CD4-positive, alpha-beta T cell (primary cell): ENCODE results near the gene ZRANB3. TPM values are rescaled to one million over a fixed set of nuclear protein-coding genes. Genes with fewer than 3 reads are reported as not detected.
"Not testable (repeated sequence)": the region's sequence is repeated elsewhere in the genome, so short reads cannot be mapped to it uniquely, and the experiment has no call there.

ENCODE experiments used
- ATAC-seq: fragments of 200-7000 bp; cut with Tn5 transposase; one replicate; pipeline ENCODE4 v1.10.0; 2022; ENCODE audit warnings: mild to moderate bottlenecking; ENCODE audit not compliant: poor library complexity
- CTCF ChIA-PET: fragments of 350-600 bp; sonication (Branson Sonifier 250); formaldehyde crosslinking; loops from one replicate; lab custom pipeline; 2021; ENCODE audit warnings: antibody characterized with exemption, inconsistent platforms; lab: Charles Lee
- POLR2A ChIA-PET: fragments of 350-600 bp; sonication (Branson Sonifier 250); formaldehyde crosslinking; loops from one replicate; lab custom pipeline; 2021; ENCODE audit warnings: antibody characterized with exemption, inconsistent platforms; lab: Charles Lee
- DNase-seq, 14 experiments: peaks; one replicate each; pipeline ENCODE4 v3.0.0-alpha.2; 2013 to 2020; ENCODE audit warnings: mixed read lengths in 2 of 14
- H3K27ac ChIP-seq, 2 donors: one replicate each; pipeline versions ENCODE4 v1.5.1 to v1.7.0; 2013; ENCODE audit warnings: low read length in 2 of 2, low read depth in 1 of 2, mild to moderate bottlenecking in 1 of 2
- H3K27me3 ChIP-seq, 2 experiments: 1 replicate in 1 of 2; 2 replicates in 1 of 2; pipeline versions ENCODE4 v1.6.1 to v1.7.0; 2013; ENCODE audit warnings: low read length in 2 of 2, control low read depth in 1 of 2, mild to moderate bottlenecking in 1 of 2, moderate library complexity in 1 of 2; ENCODE audit not compliant: insufficient read depth in 2 of 2, control insufficient read depth in 1 of 2
- H3K36me3 ChIP-seq: one replicate; pipeline ENCODE4 v1.6.1; 2013; ENCODE audit warnings: low read length, control low read depth; ENCODE audit not compliant: insufficient read depth
- H3K4me1 ChIP-seq: one replicate; pipeline ENCODE4 v1.6.1; 2013; ENCODE audit warnings: low read length, control low read depth; ENCODE audit not compliant: insufficient read depth
- H3K4me3 ChIP-seq: one replicate; pipeline ENCODE4 v1.5.1; 2013; ENCODE audit warnings: mild to moderate bottlenecking, low read length, moderate library complexity
- H3K9me3 ChIP-seq, 2 experiments: 1 replicate in 1 of 2; 2 replicates in 1 of 2; pipeline versions ENCODE4 v1.6.1 to v1.7.0; 2013; ENCODE audit warnings: low read length in 2 of 2, mild to moderate bottlenecking in 2 of 2, control low read depth in 1 of 2, moderate library complexity in 1 of 2; ENCODE audit not compliant: control insufficient read depth in 1 of 2, insufficient read depth in 1 of 2
- H3K27ac Mint-ChIP-seq: one replicate; pipeline ENCODE4 v1.8.0; 2020; ENCODE audit warnings: mixed read lengths
- H3K27me3 Mint-ChIP-seq: one replicate; pipeline ENCODE4 v1.8.0; 2021; ENCODE audit warnings: mixed read lengths
- H3K36me3 Mint-ChIP-seq: one replicate; pipeline ENCODE4 v1.8.0; 2021; ENCODE audit warnings: low read depth, mixed read lengths
- H3K4me1 Mint-ChIP-seq: one replicate; pipeline ENCODE4 v1.8.0; 2021; ENCODE audit warnings: low read depth, mixed read lengths
- H3K4me3 Mint-ChIP-seq: one replicate; pipeline ENCODE4 v1.8.0; 2020; ENCODE audit warnings: mild to moderate bottlenecking, mixed read lengths
- H3K9me3 Mint-ChIP-seq: one replicate; pipeline ENCODE4 v1.8.0; 2020; ENCODE audit warnings: mixed read lengths
- CTCF ChIP-seq: fragments of 200-600 bp; IDR thresholded peaks from one replicate; pipeline ENCODE4 v1.8.0; 2022; ENCODE audit warnings: antibody characterized with exemption, mild to moderate bottlenecking
- intact Hi-C, 2 experiments: fragments of 100-400 bp; cut with DNase I in 1 of 2; cut with micrococcal nuclease in 1 of 2; formaldehyde crosslinking; loops; one replicate each; pipeline versions ENCODE4 v1.15.1 to v1.9.0; 2023 to 2025; cut with DNase I, micrococcal nuclease
- total RNA-seq, 174 experiments: library from RNA in 2 of 174; stranded (reverse) in 2 of 174; gene quantifications; one replicate each; pipeline ENCODE4 v1.2.3 and lab custom pipeline; 2021 to 2026

The ZRANB3 gene
- total RNA-seq, 2 experiments from 2014 or later = 3.9 to 4.2 TPM

- H3K4me3 ChIP-seq, POLR2A ChIA-PET, intact Hi-C loops, H3K27me3 ChIP-seq, H3K27ac Mint-ChIP-seq, H3K4me3 Mint-ChIP-seq, H3K27ac ChIP-seq, H3K9me3 Mint-ChIP-seq, H3K4me1 Mint-ChIP-seq, DNase-seq, H3K9me3 ChIP-seq, ATAC-seq, H3K4me1 ChIP-seq, H3K36me3 ChIP-seq, CTCF ChIA-PET, H3K27me3 Mint-ChIP-seq: not testable (repeated sequence)
- H3K36me3 Mint-ChIP-seq = peaks cover 28% of the 10 kb centered on the region
Observed at GRCh38 chr2:135435155-135435554, 95.9 kb downstream of the ZRANB3 start.

GRCh38 chr2:135424849-135425248, 106.2 kb downstream of the ZRANB3 start:
- no peak for DNase-seq
- H3K36me3 Mint-ChIP-seq = peaks cover 49% of the 10 kb centered on the region

GRCh38 chr2:135422898-135423297, 108.1 kb downstream of the ZRANB3 start:
- DNase-seq = no peak
- Histone ChIP-seq H3K36me3 (no peaks in the 10 kb centered on the region), H3K27me3 (no peaks in the 10 kb centered on the region), H3K4me3 (no peak overlapping the region), H3K27ac (no peak overlapping the region), H3K9me3 (peaks cover 0 to 3% of the 10 kb centered on the region in 2 experiments), H3K4me1 (no peaks in the 10 kb centered on the region)
- Mint-ChIP-seq H3K4me1 (peaks cover 5% of the 10 kb centered on the region), H3K9me3 (peaks cover 16% of the 10 kb centered on the region), H3K4me3 (no peak overlapping the region), H3K36me3 (peaks cover 44% of the 10 kb centered on the region), H3K27ac (no peak overlapping the region), H3K27me3 (no peaks in the 10 kb centered on the region)
- CTCF ChIA-PET = no interaction called here
- POLR2A ChIA-PET = no interaction called here
- TF ChIP-seq CTCF = no peak
- no peak for ATAC-seq
- intact Hi-C loops = no loop called here

More at GRCh38 chr2:135424849-135425248, 106.2 kb downstream of the ZRANB3 start:
- POLR2A ChIA-PET = no interaction called here
- Histone ChIP-seq H3K36me3 (no peaks in the 10 kb centered on the region), H3K4me3 (no peak overlapping the region), H3K27ac (no peak overlapping the region), H3K4me1 (no peaks in the 10 kb centered on the region), H3K9me3 (peaks cover 0 to 3% of the 10 kb centered on the region in 2 experiments), H3K27me3 (no peaks in the 10 kb centered on the region)
- intact Hi-C loops = no loop called here
- H3K27ac Mint-ChIP-seq = no peak overlapping the region
- H3K4me3 Mint-ChIP-seq = no peak overlapping the region
- no peaks in the 10 kb centered on the region for H3K27me3 Mint-ChIP-seq
- no peak for TF ChIP-seq CTCF
- H3K4me1 Mint-ChIP-seq = peaks cover 5% of the 10 kb centered on the region
- ATAC-seq = no peak
- CTCF ChIA-PET = no interaction called here
- peaks cover 15% of the 10 kb centered on the region for H3K9me3 Mint-ChIP-seq

GRCh38 chr2:135411646-135412045, 119.4 kb downstream of the ZRANB3 start:
- Histone ChIP-seq H3K9me3 (no peaks in the 10 kb centered on the region), H3K27ac (no peak overlapping the region), H3K4me1 (no peaks in the 10 kb centered on the region), H3K36me3 (no peaks in the 10 kb centered on the region), H3K4me3 (no peak overlapping the region), H3K27me3 (no peaks in the 10 kb centered on the region)
- Mint-ChIP-seq H3K9me3 (peaks cover 14% of the 10 kb centered on the region), H3K27me3 (no peaks in the 10 kb centered on the region), H3K4me1 (no peaks in the 10 kb centered on the region), H3K4me3 (no peak overlapping the region), H3K27ac (no peak overlapping the region), H3K36me3 (peaks cover 50% of the 10 kb centered on the region)
- ChIA-PET CTCF (interaction anchor here (0.6 kb wide), 1 partner anchor 21 kb away, joined by 4 read pairs; no protein-coding TSS in a partner anchor), POLR2A (no interaction called here)
- DNase-seq = no peak
- intact Hi-C loops = no loop called here
- TF ChIP-seq CTCF = no peak
- ATAC-seq = no peak
